ENCODE measurements around the gene TRIM43. TPM values are rescaled to one million over a fixed set of nuclear protein-coding genes. Genes with fewer than 3 reads are reported as not detected.
"Not testable (repeated sequence)": the region's sequence is repeated elsewhere in the genome, so short reads cannot be mapped to it uniquely, and the experiment has no call there.

TRIM43 gene
- polyA plus RNA-seq, 4 donors, result not detected

GRCh38 chr2:95646274-95646994, 54.6 kb downstream of the TRIM43 start:
- WGBS, 3 donors, result no CpG with 5 or more reads among the region's 8 CpGs
- H3K27ac ChIP-seq (ENCODE audit: low read depth in 1 of 3, low read length in 2 of 3); DNase-seq; H3K4me1 ChIP-seq (ENCODE audit: control insufficient read depth in 3 of 3, insufficient read depth in 2 of 3, low read depth in 1 of 3, low read length in 2 of 3); H3K27me3 ChIP-seq (ENCODE audit: control insufficient read depth in 3 of 3, insufficient read depth in 3 of 3, low read length in 3 of 3); H3K9me3 ChIP-seq (ENCODE audit: control insufficient read depth in 2 of 2, insufficient read depth in 1 of 2, low read depth in 1 of 2, low read length in 1 of 2); FAIRE-seq; H3K36me3 ChIP-seq (ENCODE audit: control insufficient read depth in 3 of 3, insufficient read depth in 2 of 3, low read depth in 1 of 3, low read length in 3 of 3); H3K4me3 ChIP-seq (ENCODE audit: low read depth in 1 of 3, low read length in 3 of 3): not testable (repeated sequence)

DNA sequence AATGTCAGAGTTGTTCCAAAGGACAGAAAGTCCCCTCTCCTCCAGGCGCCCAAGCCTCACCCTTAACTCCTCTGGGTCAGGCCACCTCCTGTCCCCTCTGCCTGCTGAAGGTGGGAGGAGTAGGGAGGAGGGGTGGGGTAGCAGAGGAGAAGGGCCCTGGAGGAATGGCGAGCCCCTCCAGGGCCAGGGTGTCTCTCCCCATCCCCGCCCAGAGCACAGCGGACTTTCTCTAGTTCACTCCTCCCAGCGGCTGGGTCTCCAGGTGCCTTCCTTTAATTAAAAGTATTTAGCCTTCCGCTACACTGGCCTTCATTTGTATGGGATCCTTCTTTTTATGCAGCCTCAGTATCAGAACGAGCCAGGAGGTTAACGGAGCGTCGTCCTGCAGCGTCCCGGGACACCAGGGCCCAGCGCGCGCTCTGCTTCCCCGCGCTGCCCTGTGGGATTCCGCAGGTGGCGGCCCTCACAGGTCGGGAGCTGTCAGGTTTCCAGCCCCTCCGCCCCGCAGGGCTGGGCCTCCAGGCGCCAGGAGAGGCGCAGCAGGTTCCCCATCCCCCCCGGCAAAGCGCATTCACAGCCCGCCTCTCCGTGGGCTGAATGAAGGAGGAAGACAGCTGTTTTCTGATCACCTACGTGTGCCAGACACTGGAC, 57.2 kb downstream of the TRIM43 start:
- H3K9me3 ChIP-seq (ENCODE audit: control insufficient read depth in 2 of 2, insufficient read depth in 1 of 2, low read depth in 1 of 2, low read length in 1 of 2); FAIRE-seq; H3K36me3 ChIP-seq (ENCODE audit: control insufficient read depth in 3 of 3, insufficient read depth in 2 of 3, low read depth in 1 of 3, low read length in 3 of 3); H3K4me1 ChIP-seq (ENCODE audit: control insufficient read depth in 3 of 3, insufficient read depth in 2 of 3, low read depth in 1 of 3, low read length in 2 of 3); H3K4me3 ChIP-seq (ENCODE audit: low read depth in 1 of 3, low read length in 3 of 3); DNase-seq; H3K27me3 ChIP-seq (ENCODE audit: control insufficient read depth in 3 of 3, insufficient read depth in 3 of 3, low read length in 3 of 3); H3K27ac ChIP-seq (ENCODE audit: low read depth in 1 of 3, low read length in 2 of 3): not testable (repeated sequence)
- 50 to 87% (median 78%) methylated on average over 13 of the region's 29 CpGs for WGBS, 3 donors

Other genes with a start within 250 kb of the TRIM43 start
- 100 to 1,000 TPM in 1 of 4 donors, 10 to 100 TPM in 3; 27.5 to 162 (median 58.2) TPM for gene FAHD2A, start 189.3 kb upstream of the TRIM43 start, polyA plus RNA-seq
- gene TRIM43B, start 107.2 kb upstream of the TRIM43 start, polyA plus RNA-seq, result not detected

All from small intestine (tissue), 7 donors.